T-cell (primary cell): ENCODE measurements around the gene NUP107. TPM values are rescaled to one million over a fixed set of nuclear protein-coding genes. Genes with fewer than 3 reads are reported as not detected.

ENCODE experiments used
- ATAC-seq, 4 experiments: fragments of 200-7000 bp in 3 of 4; fragments of 150-1000 bp in 1 of 4; cut with Tn5 transposase; replicated peaks in 1 of 4; 1 replicate in 3 of 4; 2 replicates in 1 of 4; pipeline ENCODE4 v1.10.0; 2021; ENCODE audit warnings: moderate library complexity in 3 of 4, mild to moderate bottlenecking in 2 of 4, moderate number of reproducible peaks in 1 of 4
- CTCF ChIA-PET, 2 donors: fragments of 300-600 bp; sonication (Branson Sonifier 250); formaldehyde crosslinking; loops; one replicate each; lab custom pipeline; 2022; ENCODE audit warnings: antibody characterized with exemption in 2 of 2; lab: Charles Lee
- POLR2A ChIA-PET, 2 donors: fragments of 300-600 bp; sonication (Branson Sonifier 250); formaldehyde crosslinking; loops; one replicate each; lab custom pipeline; 2022; ENCODE audit warnings: antibody characterized with exemption in 2 of 2; lab: Charles Lee
- DNase-seq, 35 experiments: peaks; one replicate each; pipeline versions ENCODE4 v3.0.0 to v3.0.0-alpha.2; 2013 to 2023
- H3K27ac ChIP-seq: one replicate; pipeline ENCODE4 v1.5.1; 2013; ENCODE audit warnings: low read length
- H3K27me3 ChIP-seq, 2 experiments: replicated peaks in 1 of 2; 1 replicate in 1 of 2; 2 replicates in 1 of 2; pipeline versions ENCODE4 v1.6.1 to v1.7.0; 2013; ENCODE audit warnings: low read length in 1 of 2, mixed read lengths in 1 of 2; ENCODE audit not compliant: control insufficient read depth in 2 of 2, insufficient read depth in 2 of 2; ENCODE audit errors: extremely low read depth in 1 of 2
- H3K36me3 ChIP-seq, 2 donors: 1 replicate in 1 of 2; 2 replicates in 1 of 2; pipeline versions ENCODE4 v1.6.1 to v1.7.0; 2013; ENCODE audit warnings: low read length in 1 of 2; ENCODE audit not compliant: control insufficient read depth in 2 of 2, insufficient read depth in 1 of 2; ENCODE audit errors: extremely low read depth in 1 of 2
- H3K4me1 ChIP-seq, 2 experiments: 1 replicate in 1 of 2; 2 replicates in 1 of 2; pipeline versions ENCODE4 v1.6.1 to v1.7.0; 2013; ENCODE audit warnings: low read length in 2 of 2, mixed read lengths in 1 of 2; ENCODE audit not compliant: insufficient read depth in 2 of 2, control insufficient read depth in 1 of 2; ENCODE audit errors: extremely low read depth in 1 of 2
- H3K4me3 ChIP-seq, 2 donors: 1 replicate in 1 of 2; 2 replicates in 1 of 2; pipeline versions ENCODE4 v1.5.1 to v1.7.0; 2013; ENCODE audit warnings: mild to moderate bottlenecking in 2 of 2, low read length in 1 of 2, moderate library complexity in 1 of 2; ENCODE audit not compliant: control insufficient read depth in 1 of 2; ENCODE audit errors: extremely low read depth in 1 of 2
- H3K9me3 ChIP-seq: 2 replicates; pipeline ENCODE4 v1.7.0; 2013
- H3K27ac Mint-ChIP-seq, 2 donors: one replicate each; pipeline ENCODE4 v1.8.0; 2020 to 2021; ENCODE audit warnings: mild to moderate bottlenecking in 2 of 2, mixed read lengths in 2 of 2
- H3K27me3 Mint-ChIP-seq, 2 donors: one replicate each; pipeline ENCODE4 v1.8.0; 2021 to 2022; ENCODE audit warnings: mixed read lengths in 2 of 2
- H3K36me3 Mint-ChIP-seq: one replicate; pipeline ENCODE4 v1.8.0; 2021; ENCODE audit warnings: mixed read lengths
- H3K4me1 Mint-ChIP-seq, 3 donors: one replicate each; pipeline ENCODE4 v1.8.0; 2020 to 2022; ENCODE audit warnings: mixed read lengths in 3 of 3, mild to moderate bottlenecking in 1 of 3
- H3K4me3 Mint-ChIP-seq, 3 donors: one replicate each; pipeline ENCODE4 v1.8.0; 2020 to 2022; ENCODE audit warnings: mild to moderate bottlenecking in 3 of 3, mixed read lengths in 3 of 3, moderate library complexity in 3 of 3
- H3K9me3 Mint-ChIP-seq, 3 donors: one replicate each; pipeline ENCODE4 v1.8.0; 2020 to 2022; ENCODE audit warnings: mixed read lengths in 3 of 3
- WGBS: methylation state at CpG from one replicate; pipeline ENCODE4 v1.1.5; 2013; ENCODE audit warnings: missing lambda C conversion rate; ENCODE audit not compliant: insufficient coverage; 5-methylcytosine and 5-hydroxymethylcytosine counted together
- total RNA-seq, 35 experiments: library from RNA in 6 of 35; stranded (reverse) in 6 of 35; fragments of 120-200 nt in 1 of 35; gene quantifications; one replicate each; pipeline versions ENCODE4 v1.2.1 to v1.2.4 and lab custom pipeline; 2013 to 2026

NUP107 gene
- total RNA-seq, 5 donors from 2014 or later (not counting 1 experiment from before 2014, with no cell fraction given) = 38.4 to 67.5 (median 50.7) TPM

DNA sequence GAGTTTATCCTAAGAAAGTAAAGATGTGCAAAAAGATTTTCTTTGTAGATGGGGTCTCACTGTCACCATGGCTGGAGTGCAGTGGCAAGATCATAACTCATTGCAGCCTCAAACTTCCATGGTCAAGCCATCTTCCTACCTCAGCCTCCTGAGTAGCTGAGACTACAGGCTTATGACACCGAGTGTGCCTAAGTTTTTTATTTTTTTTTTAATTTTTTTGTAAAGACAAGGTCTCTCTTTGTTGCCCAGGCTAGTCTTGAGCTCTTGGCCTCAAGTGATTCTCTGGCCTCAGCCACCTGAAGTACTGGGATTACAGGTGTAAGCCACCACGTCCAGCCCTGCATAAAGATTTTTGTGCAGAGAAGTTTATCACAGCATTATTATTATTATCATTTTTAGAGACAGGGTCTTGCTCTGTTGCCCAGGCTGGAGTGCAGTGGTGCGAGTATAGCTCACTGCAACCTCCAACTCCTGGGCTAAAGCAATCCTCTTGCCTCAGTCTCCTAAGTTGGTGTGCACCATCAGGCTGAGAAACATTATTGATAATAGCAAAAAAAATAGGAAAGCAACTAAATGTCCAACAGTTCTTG is 101.9 kb downstream of the NUP107 start:
- no peak overlapping the region for H3K27ac Mint-ChIP-seq
- CTCF ChIA-PET = no interaction called here

DNA sequence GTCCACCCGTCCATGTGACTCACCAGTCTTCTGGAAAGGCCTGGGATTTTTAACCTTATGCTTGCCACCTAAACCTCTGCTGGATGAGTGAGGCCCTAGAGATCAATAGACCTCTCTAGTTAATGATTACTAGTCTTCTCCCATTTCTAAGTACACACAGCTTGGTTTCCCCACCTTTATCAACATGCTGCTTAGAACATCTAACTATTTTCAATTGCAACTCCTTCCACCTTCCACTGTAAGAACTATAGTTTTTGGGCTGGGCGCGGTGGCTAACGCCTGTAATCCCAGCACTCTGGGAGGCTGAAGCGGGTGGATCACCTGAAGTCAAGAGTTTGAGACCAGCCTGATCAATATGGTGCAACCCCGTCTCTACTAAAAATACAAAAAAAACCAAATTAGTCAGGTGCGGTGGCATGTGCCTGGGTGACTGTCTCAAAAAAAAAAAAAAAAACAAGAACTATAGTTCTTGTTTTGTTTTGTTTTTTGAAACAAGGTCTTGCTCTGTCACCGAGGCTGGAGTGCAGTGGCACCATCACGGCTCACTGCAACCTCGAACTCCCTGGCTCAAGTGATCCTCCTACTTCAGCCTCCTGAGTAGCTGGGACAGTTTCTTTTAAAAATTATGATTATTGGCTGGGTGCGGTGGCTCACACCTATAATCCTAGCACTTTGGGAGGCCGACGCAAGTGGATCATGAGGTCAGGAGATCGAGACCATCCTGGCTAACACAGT is 102.5 kb downstream of the NUP107 start:
- no peak for DNase-seq
- Histone ChIP-seq H3K9me3 (no peaks in the 10 kb centered on the region), H3K27me3 (no peaks in the 10 kb centered on the region), H3K4me3 (no peak overlapping the region), H3K36me3 (no peaks in the 10 kb centered on the region), H3K27ac (no peak overlapping the region), H3K4me1 (no peaks in the 10 kb centered on the region)
- ChIA-PET POLR2A (no interaction called here), CTCF (no interaction called here)
- no peaks in the 10 kb centered on the region for H3K9me3 Mint-ChIP-seq
- H3K4me1 Mint-ChIP-seq = peaks cover 0 to 5% (median 0%) of the 10 kb centered on the region in 3 donors
- 100% methylated on average over 4 of the region's 14 CpGs for WGBS
- no peak overlapping the region for H3K4me3 Mint-ChIP-seq
- peaks cover 2% of the 10 kb centered on the region for H3K36me3 Mint-ChIP-seq
- no peak overlapping the region for H3K27ac Mint-ChIP-seq
- no peaks in the 10 kb centered on the region for H3K27me3 Mint-ChIP-seq
- ATAC-seq = no peak

More for the DNA sequence above, 101.9 kb downstream of the NUP107 start:
- POLR2A ChIA-PET = no interaction called here
- Histone ChIP-seq H3K4me1 (no peaks in the 10 kb centered on the region), H3K9me3 (no peaks in the 10 kb centered on the region), H3K27me3 (no peaks in the 10 kb centered on the region), H3K36me3 (no peaks in the 10 kb centered on the region), H3K27ac (no peak overlapping the region), H3K4me3 (no peak overlapping the region)
- Mint-ChIP-seq H3K27me3 (no peaks in the 10 kb centered on the region), H3K4me1 (peaks cover 0 to 5% (median 0%) of the 10 kb centered on the region in 3 donors), H3K9me3 (no peaks in the 10 kb centered on the region), H3K4me3 (no peak overlapping the region), H3K36me3 (peaks cover 6% of the 10 kb centered on the region)
- no CpG with 5 or more reads among the region's 3 CpGs for WGBS
- ATAC-seq (no peak), DNase-seq (no peak)

DNA sequence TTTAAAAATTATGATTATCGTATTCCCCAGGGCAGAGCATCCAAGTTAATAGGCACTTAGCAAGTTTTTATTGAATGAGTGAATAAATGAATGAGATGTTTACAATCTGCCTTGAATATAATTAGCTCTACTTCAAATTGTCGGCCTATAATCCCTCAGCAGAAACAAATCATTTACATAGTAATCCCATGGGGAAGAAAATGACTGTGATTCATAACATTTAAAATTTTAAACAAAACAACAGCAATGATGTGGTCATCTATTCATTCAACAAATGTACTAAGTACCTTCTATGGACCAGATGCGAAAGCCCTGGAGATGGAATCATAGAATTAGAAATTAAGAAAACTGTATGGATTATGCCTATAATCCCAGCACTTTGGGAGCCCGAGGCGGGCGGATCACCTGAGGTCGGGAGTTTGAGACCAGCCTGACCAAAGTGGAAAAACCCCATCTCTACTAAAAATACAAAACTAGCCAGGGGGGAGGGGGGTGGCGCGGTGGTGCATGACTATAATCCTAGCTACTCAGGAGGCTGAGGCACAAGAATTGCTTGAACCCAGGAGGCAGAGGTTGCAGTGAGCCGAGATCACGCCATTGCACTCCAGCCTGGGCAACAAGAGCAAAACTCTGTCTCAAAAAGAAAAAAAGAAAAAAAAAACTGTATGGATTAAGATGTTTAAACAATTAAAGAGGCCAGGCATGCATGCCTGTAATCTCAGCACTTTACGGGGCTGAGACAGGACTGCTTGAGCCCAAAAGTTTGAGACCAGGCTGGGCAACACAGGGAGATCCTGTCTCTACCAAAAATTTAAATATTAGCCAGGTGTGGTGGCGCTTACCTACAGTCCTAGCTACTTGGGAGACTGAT is 103.5 kb downstream of the NUP107 start:
- Mint-ChIP-seq H3K9me3 (no peaks in the 10 kb centered on the region), H3K27ac (no peak overlapping the region), H3K4me1 (peaks cover 0 to 5% (median 0%) of the 10 kb centered on the region in 3 donors), H3K36me3 (no peaks in the 10 kb centered on the region), H3K4me3 (no peak overlapping the region), H3K27me3 (no peaks in the 10 kb centered on the region)
- POLR2A ChIA-PET = no interaction called here
- Histone ChIP-seq H3K4me1 (no peaks in the 10 kb centered on the region), H3K36me3 (no peaks in the 10 kb centered on the region), H3K4me3 (no peak overlapping the region), H3K9me3 (no peaks in the 10 kb centered on the region), H3K27ac (no peak overlapping the region), H3K27me3 (no peaks in the 10 kb centered on the region)
- CTCF ChIA-PET = no interaction called here
- 100% methylated on average over 2 of the region's 13 CpGs for WGBS
- DNase-seq = no peak
- no peak for ATAC-seq

DNA sequence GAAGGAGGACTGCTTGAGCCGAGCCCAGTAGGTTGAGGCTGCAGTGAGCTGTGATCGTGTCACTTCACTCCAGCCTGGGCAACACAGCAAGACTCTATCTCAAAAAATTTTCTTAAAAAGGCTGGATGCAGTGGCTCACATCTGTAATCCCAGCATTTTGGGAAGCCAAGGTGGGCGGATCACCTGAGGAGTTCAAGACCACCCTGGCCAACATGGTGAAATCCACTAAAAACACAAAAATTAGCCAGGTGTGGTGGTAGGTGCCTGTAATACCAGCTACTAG is 104.1 kb downstream of the NUP107 start:
- H3K27ac Mint-ChIP-seq = no peak overlapping the region
- H3K4me1 Mint-ChIP-seq = peaks cover 0 to 5% (median 0%) of the 10 kb centered on the region in 3 donors
- Histone ChIP-seq H3K27ac (no peak overlapping the region), H3K4me3 (no peak overlapping the region), H3K4me1 (no peaks in the 10 kb centered on the region), H3K9me3 (no peaks in the 10 kb centered on the region), H3K27me3 (no peaks in the 10 kb centered on the region), H3K36me3 (no peaks in the 10 kb centered on the region)
- no peaks in the 10 kb centered on the region for H3K36me3 Mint-ChIP-seq
- H3K4me3 Mint-ChIP-seq = no peak overlapping the region
- CTCF ChIA-PET = no interaction called here
- H3K9me3 Mint-ChIP-seq = no peaks in the 10 kb centered on the region
- WGBS = 60% methylated on average over 2 of the region's 3 CpGs
- no peak for DNase-seq
- POLR2A ChIA-PET = no interaction called here
- H3K27me3 Mint-ChIP-seq = no peaks in the 10 kb centered on the region
- ATAC-seq = no peak

DNA sequence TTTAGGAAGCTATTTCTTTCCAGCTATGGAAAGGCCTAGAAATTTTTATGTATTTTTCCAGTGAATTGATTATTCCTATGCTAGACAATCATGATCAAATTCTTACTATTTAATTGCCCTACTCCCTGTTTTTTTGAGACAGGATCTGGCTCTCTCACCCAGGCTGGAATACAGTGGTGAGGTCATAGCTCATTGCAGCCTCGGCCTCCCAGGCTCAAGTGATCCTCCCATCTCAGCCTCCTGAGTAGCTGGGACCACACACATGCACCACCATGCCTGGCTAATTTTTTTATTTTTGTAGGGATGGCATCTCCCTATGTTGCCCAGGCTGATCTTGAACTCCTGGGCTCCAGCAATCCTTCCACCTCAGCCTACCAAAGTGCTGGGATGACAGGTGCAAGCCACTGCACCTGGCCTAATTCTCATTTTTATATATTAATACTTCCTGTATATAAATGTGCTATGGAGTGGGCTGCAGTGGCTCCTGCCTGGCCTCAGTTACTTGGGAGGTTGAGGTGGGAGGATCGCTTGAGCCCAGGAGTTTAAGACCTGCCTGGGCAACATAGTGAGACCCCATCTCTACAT is 105.2 kb downstream of the NUP107 start:
- H3K9me3 ChIP-seq = no peaks in the 10 kb centered on the region
- CTCF ChIA-PET = no interaction called here
- 100% methylated on average over 1 of the region's 2 CpGs for WGBS
- H3K27me3 ChIP-seq = no peaks in the 10 kb centered on the region
- no peak overlapping the region for H3K4me3 Mint-ChIP-seq
- H3K4me3 ChIP-seq = no peak overlapping the region
- DNase-seq = no peak
- ATAC-seq = no peak
- no peaks in the 10 kb centered on the region for H3K9me3 Mint-ChIP-seq
- no peak overlapping the region for H3K27ac ChIP-seq
- H3K27me3 Mint-ChIP-seq = no peaks in the 10 kb centered on the region
- H3K36me3 ChIP-seq = no peaks in the 10 kb centered on the region
- POLR2A ChIA-PET = no interaction called here
- no peaks in the 10 kb centered on the region for H3K36me3 Mint-ChIP-seq
- H3K4me1 ChIP-seq = no peaks in the 10 kb centered on the region
- no peak overlapping the region for H3K27ac Mint-ChIP-seq
- peaks cover 0 to 5% (median 0%) of the 10 kb centered on the region in 3 donors for H3K4me1 Mint-ChIP-seq

DNA sequence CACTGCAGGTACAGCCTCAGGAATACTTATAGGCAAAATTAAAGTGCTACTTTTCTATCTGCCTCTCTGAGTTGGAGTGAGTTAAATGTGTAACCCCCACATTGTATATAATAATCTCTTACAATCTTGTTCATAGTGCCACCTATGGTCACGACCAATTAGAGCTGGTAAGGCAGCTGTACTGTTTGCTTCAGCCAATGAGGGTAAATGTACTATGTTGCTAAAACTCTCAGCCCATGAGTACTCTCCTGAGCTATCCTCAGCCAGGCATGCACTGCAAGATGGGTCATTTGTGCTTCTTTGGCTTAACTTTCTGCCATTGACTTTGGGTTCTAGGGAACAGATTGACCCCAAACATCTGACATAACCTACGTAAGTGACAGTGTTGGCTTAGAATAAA is 106.2 kb downstream of the NUP107 start:
- DNase-seq (peak in 16 of 35 experiments; percentile 2 to 60 (median 15)), ATAC-seq (peak; percentile 58 to 92 (median 72))
- Mint-ChIP-seq H3K36me3 (no peaks in the 10 kb centered on the region), H3K4me1 (peaks cover 0 to 5% (median 0%) of the 10 kb centered on the region in 3 donors), H3K4me3 (no peak overlapping the region), H3K27me3 (no peaks in the 10 kb centered on the region), H3K27ac (no peak overlapping the region), H3K9me3 (no peaks in the 10 kb centered on the region)
- ChIA-PET CTCF (interaction anchor here in 1 of 2 donors (0.8 kb wide), 1 partner anchor 15 kb away, joined by 4 read pairs; the partner anchor contains the start of gene MDM2), POLR2A (no interaction called here)
- Histone ChIP-seq H3K27me3 (no peaks in the 10 kb centered on the region), H3K4me3 (no peak overlapping the region), H3K9me3 (no peaks in the 10 kb centered on the region), H3K4me1 (no peaks in the 10 kb centered on the region), H3K36me3 (no peaks in the 10 kb centered on the region), H3K27ac (no peak overlapping the region)
- WGBS = no CpG with 5 or more reads among the region's 2 CpGs
